ENCODE measurements around the gene ELK4.

DNA sequence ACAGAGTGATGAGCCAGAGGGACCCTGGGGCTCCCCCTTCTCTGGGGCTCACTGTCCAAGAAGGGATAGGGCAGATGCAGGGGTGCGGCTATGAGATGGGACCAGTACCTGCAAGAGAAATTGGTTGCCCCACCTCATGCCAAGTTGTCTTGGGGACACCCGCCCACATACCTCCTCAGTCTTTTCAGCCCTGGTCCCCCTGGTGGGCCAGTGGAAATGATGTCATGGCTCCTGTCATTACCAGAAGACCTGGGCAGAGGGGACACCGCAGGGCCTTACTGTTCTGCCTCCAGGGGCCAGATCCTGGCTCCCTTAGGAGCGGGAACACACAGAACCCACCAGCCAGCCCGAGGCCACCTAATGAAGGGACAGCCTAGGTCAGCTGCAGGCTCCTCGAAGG, 64.1 kb downstream of the ELK4 start:
- TF ChIP-seq, protein P1, sequence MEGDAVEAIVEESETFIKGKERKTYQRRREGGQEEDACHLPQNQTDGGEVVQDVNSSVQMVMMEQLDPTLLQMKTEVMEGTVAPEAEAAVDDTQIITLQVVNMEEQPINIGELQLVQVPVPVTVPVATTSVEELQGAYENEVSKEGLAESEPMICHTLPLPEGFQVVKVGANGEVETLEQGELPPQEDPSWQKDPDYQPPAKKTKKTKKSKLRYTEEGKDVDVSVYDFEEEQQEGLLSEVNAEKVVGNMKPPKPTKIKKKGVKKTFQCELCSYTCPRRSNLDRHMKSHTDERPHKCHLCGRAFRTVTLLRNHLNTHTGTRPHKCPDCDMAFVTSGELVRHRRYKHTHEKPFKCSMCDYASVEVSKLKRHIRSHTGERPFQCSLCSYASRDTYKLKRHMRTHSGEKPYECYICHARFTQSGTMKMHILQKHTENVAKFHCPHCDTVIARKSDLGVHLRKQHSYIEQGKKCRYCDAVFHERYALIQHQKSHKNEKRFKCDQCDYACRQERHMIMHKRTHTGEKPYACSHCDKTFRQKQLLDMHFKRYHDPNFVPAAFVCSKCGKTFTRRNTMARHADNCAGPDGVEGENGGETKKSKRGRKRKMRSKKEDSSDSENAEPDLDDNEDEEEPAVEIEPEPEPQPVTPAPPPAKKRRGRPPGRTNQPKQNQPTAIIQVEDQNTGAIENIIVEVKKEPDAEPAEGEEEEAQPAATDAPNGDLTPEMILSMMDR (IDR thresholded peaks at IDR 0.05) = no peak
- TF ChIP-seq POLR2A (IDR thresholded peaks at IDR 0.05) = no peak

All from heart left ventricle (tissue), 13 donors.